GM12878 (cell line): ENCODE data around the gene RUNX3.

Source experiments
- CREB1 ChIP-seq: IDR thresholded peaks from 2 replicates; pipeline ENCODE4 v1.6.1; 2012; ENCODE audit warnings: low read depth, mild to moderate bottlenecking, inconsistent platforms
- CTCF ChIP-seq, 3 experiments: IDR thresholded peaks in 2 of 3; conservative IDR thresholded peaks in 1 of 3; 2 replicates each; pipeline ENCODE4 v1.5.1; 2011; ENCODE audit warnings: low read depth in 3 of 3, low read length in 3 of 3, mild to moderate bottlenecking in 3 of 3, control low read depth in 2 of 3, moderate library complexity in 2 of 3, inconsistent platforms in 1 of 3, mixed read lengths in 1 of 3; ENCODE audit not compliant: control insufficient read depth in 2 of 3, insufficient read depth in 1 of 3; ENCODE audit errors: extremely low read depth in 1 of 3
- EZH2 ChIP-seq: IDR thresholded peaks from 2 replicates; pipeline ENCODE4 v1.6.1; 2012; ENCODE audit warnings: low read depth, mild to moderate bottlenecking, control low read depth, inconsistent platforms, low read length, borderline replicate concordance; ENCODE audit not compliant: control insufficient read depth
- MTA2 ChIP-seq: fragments of 450-650 bp; IDR thresholded peaks from 2 replicates; pipeline ENCODE4 v1.6.1; 2016; ENCODE audit warnings: low read depth, mild to moderate bottlenecking, moderate library complexity
- PKNOX1 ChIP-seq: fragments of 450-650 bp; IDR thresholded peaks from 2 replicates; pipeline ENCODE4 v1.6.1; 2016; ENCODE audit warnings: mild to moderate bottlenecking
- POLR2AphosphoS5 ChIP-seq: IDR thresholded peaks from 2 replicates; pipeline ENCODE4 v1.6.1; 2011; ENCODE audit warnings: mild to moderate bottlenecking, low read length, inconsistent platforms
- REST ChIP-seq: IDR thresholded peaks from 2 replicates; pipeline ENCODE4 v1.6.1; 2012; ENCODE audit warnings: mild to moderate bottlenecking, low read depth, low read length
- SMC3 ChIP-seq: IDR thresholded peaks from 2 replicates; pipeline ENCODE4 v1.6.1; 2011; ENCODE audit warnings: low read length, improper control_type of control experiment, borderline replicate concordance
- SREBF2 ChIP-seq: IDR thresholded peaks from 2 replicates; pipeline ENCODE4 v1.6.1; 2012; ENCODE audit warnings: mild to moderate bottlenecking, low read length
- SRF ChIP-seq, 2 experiments: IDR thresholded peaks; 2 replicates each; pipeline ENCODE4 v1.6.1; 2011; ENCODE audit warnings: low read depth in 2 of 2, low read length in 2 of 2, mild to moderate bottlenecking in 1 of 2, moderate library complexity in 1 of 2
- TARDBP ChIP-seq: IDR thresholded peaks from 2 replicates; pipeline ENCODE4 v1.6.1; 2016; ENCODE audit warnings: borderline replicate concordance
- ZBED1 ChIP-seq: IDR thresholded peaks from 2 replicates; pipeline ENCODE4 v1.6.1; 2016; ENCODE audit warnings: borderline replicate concordance
- ZBTB11 ChIP-seq: fragments of 450-650 bp; formaldehyde crosslinking; IDR thresholded peaks from 2 replicates; pipeline ENCODE4 v1.5.0; 2022; ENCODE audit warnings: mild to moderate bottlenecking, missing genetic modification characterization
- ZBTB33 ChIP-seq: fragments of 450-650 bp; IDR thresholded peaks from 2 replicates; pipeline ENCODE4 v1.6.1; 2017; ENCODE audit warnings: mild to moderate bottlenecking

GRCh38 chr1:24931468-24932231 is 1.6 kb upstream of the RUNX3 start:
- 0 out of 6 replicates have a peak, but pooled peaks of 1 of the 3 experiments have one; percentile 2 for TF ChIP-seq CTCF (IDR thresholded peaks at IDR 0.05 in 2 of 3, conservative IDR thresholded peaks at IDR 0.05 in 1 of 3; ENCODE audit: control insufficient read depth in 2 of 3, extremely low read depth in 1 of 3, insufficient read depth in 1 of 3, low read depth in 3 of 3, low read length in 3 of 3)
- TF ChIP-seq CREB1 = no peak
- no peak for TF ChIP-seq MTA2
- TF ChIP-seq POLR2AphosphoS5 = no peak
- no peak for TF ChIP-seq TARDBP
- no peak for TF ChIP-seq ZBED1
- no peak for TF ChIP-seq SREBF2
- no peak for TF ChIP-seq EZH2
- TF ChIP-seq ZBTB11 (CRISPR knock-in tag) = no peak
- no peak for TF ChIP-seq PKNOX1
- TF ChIP-seq SRF (IDR thresholded peaks at IDR 0.05; ENCODE audit: low read depth in 2 of 2, low read length in 2 of 2) = no peak
- no peak for TF ChIP-seq ZBTB33
- no peak for TF ChIP-seq REST
- TF ChIP-seq SMC3 = no peak
